Epidermal melanocyte (primary cell): Measurements from ENCODE around the gene FGA.

Experiments
- DNase-seq: peaks from one replicate; pipeline ENCODE4 v3.0.0; 2011; ENCODE audit warnings: low spot score; ENCODE audit not compliant: insufficient read length

The FGA gene

GRCh38 chr4:154583230-154583629, 7.3 kb downstream of the FGA start:
- DNase-seq, result no peak

DNA sequence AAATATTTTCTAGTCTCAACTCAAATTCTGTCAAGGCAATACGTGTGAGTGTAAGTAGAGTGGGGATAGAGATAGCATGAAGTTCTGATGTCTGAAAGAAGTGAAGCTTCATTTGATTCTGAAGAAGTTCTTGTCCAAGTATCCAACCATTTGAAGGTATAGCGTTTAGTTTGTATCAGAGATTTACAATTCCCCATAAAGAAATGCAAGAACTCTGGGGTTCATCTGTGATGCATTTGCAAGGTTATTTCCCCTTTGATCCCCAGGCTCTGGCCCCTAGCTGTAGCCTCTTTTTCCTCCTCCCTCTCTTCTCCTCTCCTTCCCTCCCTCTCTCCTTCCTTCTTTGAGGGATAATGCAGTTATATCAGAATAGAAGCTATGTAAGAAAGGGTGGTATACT, 7.8 kb downstream of the FGA start:
- no peak for DNase-seq

- DNase-seq, result no peak
These were observed 10.6 kb downstream of the FGA start for GRCh38 chr4:154579927-154580326.

GRCh38 chr4:154578919-154579318, 11.6 kb downstream of the FGA start:
- no peak for DNase-seq

DNA sequence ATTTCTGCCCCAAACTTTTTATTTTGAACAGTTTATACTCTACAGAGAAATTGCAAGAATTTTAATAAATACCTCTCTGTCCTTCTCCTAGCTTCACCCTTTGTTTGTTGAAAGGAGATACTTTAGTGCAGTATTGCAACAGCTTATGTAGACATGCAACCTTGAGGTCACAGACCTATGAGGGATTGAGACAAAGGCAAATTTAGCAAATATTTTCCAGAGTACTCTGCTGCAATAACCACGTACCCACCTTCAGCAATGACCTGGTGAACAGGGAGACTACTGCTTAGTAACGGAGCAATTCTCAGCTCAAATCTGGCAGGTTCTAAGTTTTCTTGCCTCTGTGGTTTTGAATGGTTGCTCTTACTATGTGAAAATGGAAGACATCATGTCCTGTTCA, 13.2 kb downstream of the FGA start:
- no peak for DNase-seq

- DNase-seq, result no peak
These were observed 16.2 kb downstream of the FGA start for GRCh38 chr4:154574311-154574710.

- DNase-seq, result no peak
These were observed 17.2 kb downstream of the FGA start for GRCh38 chr4:154573190-154573870.

- no peak for DNase-seq
These were observed 21.0 kb downstream of the FGA start for GRCh38 chr4:154569584-154569983.

GRCh38 chr4:154569028-154569427, 21.5 kb downstream of the FGA start:
- DNase-seq, result no peak

- no peak for DNase-seq
These were observed 23.8 kb downstream of the FGA start for GRCh38 chr4:154566639-154567204.

DNA sequence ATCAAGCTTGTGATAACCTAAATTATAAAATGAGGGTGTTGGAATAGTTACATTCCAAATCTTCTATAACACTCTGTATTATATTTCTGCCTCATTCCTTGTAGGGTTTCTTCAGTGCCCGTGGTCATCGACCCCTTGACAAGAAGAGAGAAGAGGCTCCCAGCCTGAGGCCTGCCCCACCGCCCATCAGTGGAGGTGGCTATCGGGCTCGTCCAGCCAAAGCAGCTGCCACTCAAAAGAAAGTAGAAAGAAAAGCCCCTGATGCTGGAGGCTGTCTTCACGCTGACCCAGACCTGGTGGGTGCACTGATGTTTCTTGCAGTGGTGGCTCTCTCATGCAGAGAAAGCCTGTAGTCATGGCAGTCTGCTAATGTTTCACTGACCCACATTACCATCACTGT, 24.8 kb downstream of the FGA start:
- no peak for DNase-seq

- DNase-seq, result no peak
These were observed 26.2 kb downstream of the FGA start for GRCh38 chr4:154564311-154564710.

DNA sequence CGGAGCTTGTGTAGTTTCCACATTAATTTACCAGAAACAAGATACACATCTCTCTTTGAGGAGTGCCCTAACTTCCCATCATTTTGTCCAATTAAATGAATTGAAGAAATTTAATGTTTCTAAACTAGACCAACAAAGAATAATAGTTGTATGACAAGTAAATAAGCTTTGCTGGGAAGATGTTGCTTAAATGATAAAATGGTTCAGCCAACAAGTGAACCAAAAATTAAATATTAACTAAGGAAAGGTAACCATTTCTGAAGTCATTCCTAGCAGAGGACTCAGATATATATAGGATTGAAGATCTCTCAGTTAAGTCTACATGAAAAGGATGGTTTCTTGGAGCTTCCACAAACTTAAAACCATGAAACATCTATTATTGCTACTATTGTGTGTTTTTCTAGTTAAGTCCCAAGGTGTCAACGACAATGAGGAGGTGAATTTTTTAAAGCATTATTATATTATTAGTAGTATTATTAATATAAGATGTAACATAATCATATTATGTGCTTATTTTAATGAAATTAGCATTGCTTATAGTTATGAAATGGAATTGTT, 27.8 kb downstream of the FGA start, which contains the start of gene FGB:
TSS of gene FGB (plus strand) at position 315 of the 558 bp plus-strand sequence. CDS start at position 323, 8 bp downstream.
- no peak for DNase-seq

DNA sequence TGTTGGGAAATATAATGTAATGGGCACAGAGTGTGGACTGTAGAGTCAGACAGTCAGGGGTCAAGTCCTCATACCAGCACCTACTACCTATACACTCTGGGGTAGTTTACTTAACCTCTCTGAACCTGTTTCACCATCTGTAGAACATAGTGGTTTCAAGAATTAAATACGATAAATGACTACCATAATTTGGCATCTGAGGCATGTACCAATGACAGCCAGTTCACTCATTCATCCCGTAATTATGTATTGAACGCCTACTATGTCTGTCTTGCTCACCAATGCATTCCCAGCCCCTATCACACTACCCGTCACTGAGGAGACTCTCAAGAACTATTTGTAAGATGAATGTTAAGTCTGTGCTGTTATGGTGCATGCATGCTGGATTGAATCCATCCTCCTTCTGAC, 29.7 kb downstream of the FGA start:
- no peak for DNase-seq

- DNase-seq, result no peak
These were observed 30.1 kb downstream of the FGA start for GRCh38 chr4:154560419-154560801.

DNA sequence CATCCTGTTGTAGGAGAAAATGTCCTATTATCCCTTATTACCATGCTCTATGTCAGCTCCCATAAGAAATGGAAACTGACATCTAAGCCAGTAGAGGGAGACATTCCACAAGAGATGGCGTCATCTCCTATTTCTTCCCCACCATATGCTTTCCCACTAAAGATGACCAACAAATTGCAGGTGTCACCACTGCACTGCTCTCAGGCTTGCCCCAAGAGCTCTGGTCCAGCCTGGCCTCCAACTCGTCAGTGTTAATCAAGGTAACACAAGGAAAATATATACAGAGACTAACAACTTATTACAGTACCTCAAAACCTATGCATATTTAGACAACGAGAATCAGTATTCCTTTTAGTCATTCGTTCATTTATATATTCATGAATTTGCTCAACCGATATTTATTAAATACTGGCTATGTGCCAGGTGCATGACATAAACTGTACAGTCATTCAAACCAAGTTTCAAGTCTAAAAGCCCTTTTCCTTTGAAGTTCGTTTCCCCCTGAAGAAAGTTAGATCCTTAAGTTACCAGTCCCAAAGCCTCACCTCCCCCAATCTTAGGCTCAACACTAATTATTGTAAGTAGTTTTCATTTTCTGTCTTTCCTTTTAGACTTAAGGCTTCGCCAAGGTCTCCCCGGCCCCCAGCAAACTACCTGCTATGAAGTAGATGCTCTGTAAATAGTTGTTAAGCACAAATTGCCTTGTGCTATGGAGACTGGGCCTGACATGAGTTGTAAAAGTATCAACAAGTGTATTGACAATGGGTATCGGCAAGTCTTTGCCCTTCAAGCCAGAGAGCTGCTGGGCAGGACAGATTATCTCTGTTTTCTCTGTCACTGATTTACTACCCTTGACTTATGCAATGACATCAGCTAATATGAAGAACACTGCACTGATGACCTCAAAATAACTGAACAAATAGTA, 30.8 kb downstream of the FGA start:
- peak; percentile 34 for DNase-seq

GRCh38 chr4:154559141-154559493, 31.4 kb downstream of the FGA start:
- DNase-seq, result no peak

DNA sequence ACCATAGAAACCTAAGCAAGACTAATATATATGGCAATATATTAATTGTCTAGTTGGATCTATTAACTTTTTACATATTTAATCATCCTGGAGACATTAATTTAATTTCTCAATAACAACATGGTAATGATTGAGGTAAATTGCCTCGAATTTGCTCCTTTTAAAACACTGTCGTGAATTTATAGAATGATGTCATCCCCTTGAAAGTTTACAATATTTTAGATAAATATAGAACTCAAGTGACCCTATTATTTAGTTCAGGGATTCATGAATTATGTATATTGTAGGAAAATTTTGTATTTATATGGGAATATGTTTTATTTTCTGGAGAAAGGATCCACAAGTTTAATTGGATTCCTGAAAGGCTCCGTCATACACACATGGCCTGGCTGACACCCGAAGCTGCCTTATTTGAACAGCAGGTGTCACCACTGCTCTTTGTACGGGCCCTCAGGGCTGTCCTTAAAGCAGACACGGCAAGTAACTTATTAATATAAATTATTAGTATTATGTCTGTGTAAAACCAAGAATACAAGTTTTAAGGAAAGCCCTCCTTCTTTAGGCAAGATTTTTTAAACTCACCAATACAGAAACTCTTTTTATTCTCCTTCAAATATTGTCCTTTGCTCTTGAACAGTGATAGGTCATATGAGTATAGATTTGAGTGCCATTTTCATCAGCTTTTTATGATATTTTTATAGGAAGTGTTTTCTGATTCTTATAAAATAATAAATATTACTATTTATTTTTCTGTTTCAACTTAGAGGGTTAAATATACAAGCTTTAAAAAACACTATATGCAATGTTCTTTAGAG, 38.5 kb downstream of the FGA start:
- no peak for DNase-seq

GRCh38 chr4:154549894-154550790, 40.4 kb downstream of the FGA start, which contains the start of gene PLRG1:
PLRG1 (minus strand) TSS chr4:154550400; CDS start chr4:154550308, 92 bp downstream.
- DNase-seq, result peak; percentile 86

GRCh38 chr4:154545689-154546088, 44.9 kb downstream of the FGA start:
- no peak for DNase-seq
